Measurements from ENCODE around the gene KDM8.

Gene KDM8

GRCh38 chr16:27268376-27269299 is 65.3 kb downstream of the KDM8 start, which contains the start of gene NSMCE1:
NSMCE1 (minus strand) TSS chr16:27268772; CDS start chr16:27257570, 11,202 bp downstream.
- DNase-seq (ENCODE audit: low read depth in 2 of 2) = peak; percentile 92

- no peak for DNase-seq (ENCODE audit: low read depth in 2 of 2)
Observed at GRCh38 chr16:27269300-27270150, 66.2 kb downstream of the KDM8 start.

GRCh38 chr16:27270349-27270748 is 67.0 kb downstream of the KDM8 start:
- no peak for DNase-seq (ENCODE audit: low read depth in 2 of 2)
